CD1c-positive myeloid dendritic cell (primary cell): ENCODE measurements around the gene FKBP15.
"Not testable (repeated sequence)": the region's sequence is repeated elsewhere in the genome, so short reads cannot be mapped to it uniquely, and the experiment has no call there.

ENCODE experiments used
- DNase-seq: peaks from one replicate; pipeline ENCODE4 v3.0.0-alpha.2; 2016; ENCODE audit errors: extremely low spot score

FKBP15 gene

GRCh38 chr9:113221003-113221799, at the start of gene FKBP15, which contains the start of gene SLC31A1:
Gene FKBP15 (minus strand): TSS chr9:113221277. CDS start chr9:113221243, 34 bp downstream.
Gene SLC31A1 (plus strand): TSS chr9:113221544. CDS start chr9:113256149, 34,605 bp downstream.
- peak; percentile 99 for DNase-seq

GRCh38 chr9:113269871-113270270, 48.8 kb upstream of the FKBP15 start:
- no peak for DNase-seq

DNA sequence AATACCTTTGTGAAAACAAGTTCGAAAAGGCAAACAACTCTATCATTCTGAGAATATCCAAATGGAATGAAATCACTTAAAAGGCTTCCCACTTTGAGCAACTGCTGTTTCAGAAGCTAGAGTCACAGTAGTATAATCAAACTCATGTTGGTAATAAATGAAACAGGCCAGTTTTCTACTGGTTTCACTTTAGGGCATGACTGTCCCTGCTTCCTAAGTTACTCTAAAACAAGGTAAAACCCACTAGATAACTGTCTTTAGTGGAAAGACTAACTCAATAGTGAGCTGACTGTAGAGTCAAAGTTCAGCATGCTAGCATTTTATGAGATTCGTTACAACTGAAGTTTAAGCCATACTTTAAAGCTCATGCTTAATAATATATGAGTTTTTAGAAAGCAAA, 48.3 kb upstream of the FKBP15 start:
- DNase-seq = no peak

- no peak for DNase-seq
Measured at GRCh38 chr9:113267911-113268566, 47.0 kb upstream of the FKBP15 start.

GRCh38 chr9:113266174-113266573, 45.1 kb upstream of the FKBP15 start:
- no peak for DNase-seq

DNA sequence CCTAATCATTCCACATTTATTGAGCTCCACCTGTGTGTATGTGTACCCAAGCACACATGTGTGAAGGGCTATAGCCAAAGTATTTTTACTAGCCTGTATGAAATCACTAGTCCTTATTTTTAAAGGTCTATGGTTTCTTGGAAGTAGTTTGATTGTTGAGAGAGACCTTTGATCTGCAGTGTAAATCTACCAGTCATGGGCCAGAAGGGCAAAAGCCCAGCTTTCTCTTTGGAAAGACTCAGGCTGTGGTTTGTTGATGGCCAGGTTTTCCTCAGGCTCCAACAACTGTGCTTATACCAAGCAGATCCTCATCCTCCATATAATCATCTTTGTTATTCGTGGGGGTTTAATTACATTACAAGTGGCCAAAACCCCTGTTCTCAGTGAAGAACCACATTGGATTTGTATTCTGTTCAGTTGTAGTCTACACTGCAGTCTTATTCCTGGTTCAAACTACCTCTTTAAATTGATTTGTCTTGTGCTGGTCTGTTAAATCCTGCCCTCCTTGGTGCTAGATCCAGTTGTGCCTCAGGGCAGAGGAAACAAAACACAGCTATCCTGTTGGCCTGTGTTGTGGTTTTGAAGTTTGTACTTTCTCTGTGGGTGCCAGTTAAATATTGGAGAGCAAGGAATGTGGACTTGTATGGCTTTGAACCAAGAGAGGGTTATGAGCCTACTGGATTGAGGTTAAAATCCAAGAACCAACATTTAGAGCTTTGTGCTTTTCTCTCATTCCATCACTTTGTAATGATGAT, 41.0 kb upstream of the FKBP15 start:
- no peak for DNase-seq

DNA sequence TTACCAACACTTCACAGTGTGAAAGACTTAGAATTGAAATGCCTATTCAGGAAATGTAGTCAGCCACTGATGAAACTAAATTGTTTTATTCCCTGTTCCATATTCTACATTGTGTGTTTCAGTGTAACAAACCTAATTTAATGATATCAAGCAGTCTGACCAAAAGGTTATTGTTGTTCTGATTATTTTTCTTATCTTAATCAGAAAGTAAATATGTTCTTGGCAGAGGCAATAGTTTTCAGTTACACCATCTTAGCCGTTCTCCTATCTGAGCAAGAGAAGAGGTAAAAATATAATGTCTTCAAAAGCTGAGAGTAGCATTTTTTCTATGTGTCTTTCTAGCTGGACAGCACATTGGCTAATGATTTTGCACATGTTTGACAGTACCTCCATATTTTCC, 37.2 kb upstream of the FKBP15 start:
- no peak for DNase-seq

- no peak for DNase-seq
Measured at GRCh38 chr9:113257863-113258262, 36.8 kb upstream of the FKBP15 start.

DNA sequence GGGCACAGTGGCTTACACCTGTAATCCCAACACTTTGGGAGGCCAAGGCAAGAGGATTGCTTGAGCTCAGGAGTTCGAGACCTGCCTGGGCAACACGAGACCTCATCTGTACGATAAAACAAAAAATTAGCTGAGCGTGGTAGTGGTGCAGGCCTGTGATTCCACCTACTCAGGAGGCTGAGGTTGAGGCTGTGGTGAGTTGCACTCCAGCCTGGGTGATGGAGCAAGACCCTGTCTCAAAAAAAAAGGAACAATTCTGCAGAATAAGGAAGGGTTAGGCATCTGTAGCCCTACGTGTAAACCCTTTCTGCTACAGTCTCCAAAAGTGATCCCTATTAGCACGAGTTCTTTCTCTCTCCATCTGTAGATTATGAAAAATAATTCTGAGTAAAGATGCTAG, 34.4 kb upstream of the FKBP15 start:
- peak; percentile 64 for DNase-seq

DNA sequence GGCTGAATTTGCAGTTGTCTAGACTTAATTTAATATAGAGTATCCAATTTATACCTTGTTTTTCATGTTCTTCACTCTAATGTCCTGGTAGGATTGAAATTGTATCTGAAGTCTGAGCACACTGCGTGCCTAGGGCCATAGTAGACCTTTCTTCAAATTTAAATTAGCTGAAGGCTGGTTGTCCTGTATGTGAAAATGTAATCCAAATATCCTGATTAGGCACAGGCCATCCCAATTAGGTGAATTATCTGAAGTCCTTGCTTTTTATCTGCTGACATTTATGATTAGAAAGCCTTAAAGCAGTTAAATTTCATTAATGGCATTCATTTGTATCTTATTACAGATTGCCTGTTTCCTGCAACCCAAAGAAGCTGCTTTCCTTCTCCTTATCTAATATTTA, 33.9 kb upstream of the FKBP15 start:
- DNase-seq = no peak

- no peak for DNase-seq
Measured at GRCh38 chr9:113250807-113251206, 29.7 kb upstream of the FKBP15 start.

GRCh38 chr9:113249661-113250060, 28.6 kb upstream of the FKBP15 start:
- DNase-seq = not testable (repeated sequence)

DNA sequence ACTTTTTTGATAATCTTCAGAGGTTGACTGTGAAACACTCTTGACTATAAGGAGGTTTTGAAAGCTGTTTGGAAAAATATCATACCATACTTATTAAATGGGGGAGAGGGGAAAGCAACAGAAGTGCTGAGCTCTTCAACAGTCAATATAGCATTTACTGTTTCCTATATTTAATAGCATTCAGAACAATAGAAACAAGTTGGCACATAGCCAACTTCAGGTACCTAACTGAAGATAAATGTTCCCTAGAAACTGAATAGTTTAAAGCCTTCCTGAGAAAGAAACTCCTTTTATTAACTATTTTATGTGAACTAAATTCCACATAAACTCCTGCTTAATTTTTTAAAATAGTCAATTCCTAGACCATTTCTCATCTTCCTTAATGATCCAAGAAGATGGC, 26.6 kb upstream of the FKBP15 start:
- DNase-seq = no peak

GRCh38 chr9:113246928-113247327, 25.9 kb upstream of the FKBP15 start:
- no peak for DNase-seq

GRCh38 chr9:113245894-113246293, 24.8 kb upstream of the FKBP15 start:
- DNase-seq = no peak

DNA sequence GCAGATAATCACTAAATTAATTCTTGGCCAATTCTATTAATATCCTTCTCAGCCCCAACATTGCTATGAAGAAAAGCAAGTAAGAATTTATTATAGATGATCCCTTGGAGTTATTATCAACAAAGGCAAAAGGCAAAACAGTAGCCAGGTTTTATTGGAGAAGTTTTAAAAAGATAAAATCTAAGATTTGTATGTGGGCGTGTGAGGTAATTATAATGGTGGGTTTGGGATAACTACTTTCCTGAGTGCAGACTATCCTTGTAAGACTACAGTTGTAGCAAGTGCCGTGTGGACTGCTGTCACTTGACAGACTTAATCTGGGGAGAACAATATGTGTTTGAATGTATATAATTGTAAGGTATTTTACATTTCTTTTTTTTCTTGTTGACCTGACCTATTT, 23.5 kb upstream of the FKBP15 start:
- no peak for DNase-seq

GRCh38 chr9:113241161-113241560, 20.1 kb upstream of the FKBP15 start:
- DNase-seq = no peak

GRCh38 chr9:113238859-113239232, 17.8 kb upstream of the FKBP15 start:
- no peak for DNase-seq

- DNase-seq = no peak
Measured at GRCh38 chr9:113238202-113238858, 17.3 kb upstream of the FKBP15 start.

GRCh38 chr9:113237026-113237425, 15.9 kb upstream of the FKBP15 start:
- DNase-seq = no peak

DNA sequence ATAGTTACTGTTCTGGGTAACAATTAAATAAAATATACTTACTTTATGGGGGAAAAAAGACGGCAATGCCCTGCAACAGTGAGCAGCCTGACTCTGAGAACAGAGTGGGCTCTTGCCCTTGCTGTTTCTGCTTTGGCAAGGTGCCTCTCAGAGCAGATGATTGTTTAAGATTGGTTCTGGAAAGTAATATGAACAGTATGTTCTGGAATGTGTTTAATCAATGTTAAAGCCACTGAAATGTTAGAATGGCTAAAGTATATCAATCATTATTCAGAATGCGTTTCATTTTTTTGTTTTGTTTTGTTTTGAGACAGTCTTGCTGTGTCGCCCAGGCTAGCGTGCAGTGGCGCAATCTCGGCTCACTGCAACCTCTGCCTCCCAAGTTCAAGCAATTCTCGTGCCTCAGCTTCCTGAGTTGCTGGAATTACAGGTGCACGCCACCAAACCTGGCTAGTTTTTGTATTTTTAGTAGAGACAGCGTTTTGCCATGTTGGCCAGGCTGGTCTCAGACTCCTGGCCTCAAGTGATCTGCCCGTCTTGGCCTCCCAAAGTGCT, 14.7 kb upstream of the FKBP15 start:
- not testable (repeated sequence) for DNase-seq

GRCh38 chr9:113231701-113232100, 10.6 kb upstream of the FKBP15 start:
- DNase-seq = no peak
